ENCODE results near the gene MYBPHL.
A peak's percentile ranks its signal among the peaks of the same experiment; 100 is the strongest.

MYBPHL gene

GRCh38 chr1:109263597-109264378 lies 43.0 kb downstream of the MYBPHL start:
- peak; percentile 87 for DNase-seq (ENCODE audit: low spot score)

- DNase-seq (ENCODE audit: low spot score): no peak
These were observed 43.6 kb downstream of the MYBPHL start for GRCh38 chr1:109263234-109263596.

- DNase-seq (ENCODE audit: low spot score): no peak
These were observed 44.4 kb downstream of the MYBPHL start for GRCh38 chr1:109262231-109263055.

- no peak for DNase-seq (ENCODE audit: low spot score)
These were observed 45.2 kb downstream of the MYBPHL start for GRCh38 chr1:109261578-109261977.

GRCh38 chr1:109261006-109261405 lies 45.8 kb downstream of the MYBPHL start:
- DNase-seq (ENCODE audit: low spot score): no peak

- no peak for DNase-seq (ENCODE audit: low spot score)
These were observed 46.9 kb downstream of the MYBPHL start for GRCh38 chr1:109259674-109260557.

GRCh38 chr1:109258481-109259466 lies 48.0 kb downstream of the MYBPHL start:
- no peak for DNase-seq (ENCODE audit: low spot score)

GRCh38 chr1:109257682-109258421 lies 49.0 kb downstream of the MYBPHL start:
- no peak for DNase-seq (ENCODE audit: low spot score)

- DNase-seq (ENCODE audit: low spot score): no peak
These were observed 49.7 kb downstream of the MYBPHL start for GRCh38 chr1:109256971-109257681.

GRCh38 chr1:109256085-109256484 lies 50.7 kb downstream of the MYBPHL start:
- no peak for DNase-seq (ENCODE audit: low spot score)

- DNase-seq (ENCODE audit: low spot score): no peak
These were observed 51.1 kb downstream of the MYBPHL start for GRCh38 chr1:109255678-109256077.

- DNase-seq (ENCODE audit: low spot score): no peak
These were observed 51.6 kb downstream of the MYBPHL start for GRCh38 chr1:109255097-109255651.

GRCh38 chr1:109254621-109255096 lies 52.2 kb downstream of the MYBPHL start:
- no peak for DNase-seq (ENCODE audit: low spot score)

- DNase-seq (ENCODE audit: low spot score): no peak
These were observed 52.8 kb downstream of the MYBPHL start for GRCh38 chr1:109253803-109254620.

GRCh38 chr1:109252893-109253802 lies 53.7 kb downstream of the MYBPHL start:
- no peak for DNase-seq (ENCODE audit: low spot score)

GRCh38 chr1:109252167-109252892 lies 54.5 kb downstream of the MYBPHL start:
- DNase-seq (ENCODE audit: low spot score): no peak

Measured in left forelimb (tissue), 1 donor.